Gastrocnemius medialis (tissue), 4 donors: ENCODE results near the gene KPNA1.

ENCODE experiments used
- POLR2A ChIP-seq, 2 donors: fragments of 450-650 bp; IDR thresholded peaks; one replicate each; pipeline ENCODE4 v1.6.1; 2017; ENCODE audit warnings: antibody characterized with exemption in 2 of 2, mild to moderate bottlenecking in 2 of 2, moderate library complexity in 2 of 2
- TF ChIP-seq, protein P1 (sequence below), 5 experiments: fragments of 450-650 bp in 3 of 5; fragments of 200-600 bp in 2 of 5; sonication (generic) in 2 of 5; IDR thresholded peaks in 4 of 5; conservative IDR thresholded peaks in 1 of 5; 1 replicate in 4 of 5; 2 replicates in 1 of 5; pipeline ENCODE4 v1.5.1; 2016 to 2019; ENCODE audit warnings: antibody characterized with exemption in 5 of 5, mild to moderate bottlenecking in 3 of 5, moderate library complexity in 3 of 5

DNA sequence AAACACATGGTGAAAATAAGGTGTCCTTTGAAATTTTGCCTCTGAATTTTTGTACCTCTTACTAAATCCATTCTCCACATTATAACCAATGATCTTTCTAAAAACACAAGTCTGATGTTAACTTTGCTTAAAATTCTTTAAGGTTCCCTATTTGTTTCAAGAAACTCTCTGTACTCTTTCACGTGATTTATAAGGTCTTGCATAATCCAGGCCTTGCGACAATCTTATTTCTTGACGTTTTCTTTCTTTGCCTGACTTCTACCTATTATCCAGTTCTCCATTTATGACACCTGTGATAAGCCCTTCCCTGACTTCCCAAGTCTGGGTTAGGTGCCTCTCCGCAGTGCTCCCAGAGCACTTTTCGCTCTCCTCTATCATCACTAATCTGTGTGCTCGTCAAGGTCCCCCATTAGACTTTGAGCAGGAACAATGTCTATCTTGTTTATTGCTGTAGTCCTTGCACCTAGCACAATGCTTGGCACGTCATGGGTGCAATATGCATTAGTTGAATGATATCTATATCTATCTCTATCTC, 24.3 kb upstream of the KPNA1 start:
- TF ChIP-seq, protein P1, sequence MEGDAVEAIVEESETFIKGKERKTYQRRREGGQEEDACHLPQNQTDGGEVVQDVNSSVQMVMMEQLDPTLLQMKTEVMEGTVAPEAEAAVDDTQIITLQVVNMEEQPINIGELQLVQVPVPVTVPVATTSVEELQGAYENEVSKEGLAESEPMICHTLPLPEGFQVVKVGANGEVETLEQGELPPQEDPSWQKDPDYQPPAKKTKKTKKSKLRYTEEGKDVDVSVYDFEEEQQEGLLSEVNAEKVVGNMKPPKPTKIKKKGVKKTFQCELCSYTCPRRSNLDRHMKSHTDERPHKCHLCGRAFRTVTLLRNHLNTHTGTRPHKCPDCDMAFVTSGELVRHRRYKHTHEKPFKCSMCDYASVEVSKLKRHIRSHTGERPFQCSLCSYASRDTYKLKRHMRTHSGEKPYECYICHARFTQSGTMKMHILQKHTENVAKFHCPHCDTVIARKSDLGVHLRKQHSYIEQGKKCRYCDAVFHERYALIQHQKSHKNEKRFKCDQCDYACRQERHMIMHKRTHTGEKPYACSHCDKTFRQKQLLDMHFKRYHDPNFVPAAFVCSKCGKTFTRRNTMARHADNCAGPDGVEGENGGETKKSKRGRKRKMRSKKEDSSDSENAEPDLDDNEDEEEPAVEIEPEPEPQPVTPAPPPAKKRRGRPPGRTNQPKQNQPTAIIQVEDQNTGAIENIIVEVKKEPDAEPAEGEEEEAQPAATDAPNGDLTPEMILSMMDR (IDR thresholded peaks at IDR 0.05 in 4 of 5, conservative IDR thresholded peaks at IDR 0.05 in 1 of 5) = no peak
- TF ChIP-seq POLR2A (IDR thresholded peaks at IDR 0.05) = no peak
